Measurements from ENCODE around the gene UNC80. TPM values are rescaled to one million over a fixed set of nuclear protein-coding genes. Genes with fewer than 3 reads are reported as not detected.

UNC80 gene
- total RNA-seq, 1 donor from 2014 or later, result not detected

- intact Hi-C loops (cut with micrococcal nuclease), result loop anchor here (1.0 kb wide), 2 partner anchors 627 to 1566 kb away; no protein-coding TSS in a partner anchor
These were observed 189.3 kb downstream of the UNC80 start for GRCh38 chr2:209960676-209961630.

- intact Hi-C loops (cut with micrococcal nuclease), result no loop called here
These were observed 194.1 kb downstream of the UNC80 start for GRCh38 chr2:209965723-209966122.

- intact Hi-C loops (cut with micrococcal nuclease), result no loop called here
These were observed 198.1 kb downstream of the UNC80 start for GRCh38 chr2:209969692-209970091.

- intact Hi-C loops (cut with micrococcal nuclease), result no loop called here
These were observed 198.6 kb downstream of the UNC80 start for GRCh38 chr2:209970271-209970670.

- intact Hi-C loops (cut with micrococcal nuclease), result no loop called here
These were observed 199.1 kb downstream of the UNC80 start for GRCh38 chr2:209970711-209971110.

- intact Hi-C loops (cut with micrococcal nuclease), result no loop called here
These were observed 201.7 kb downstream of the UNC80 start for GRCh38 chr2:209973328-209973727.

GRCh38 chr2:209974576-209974975 is 202.9 kb downstream of the UNC80 start:
- intact Hi-C loops (cut with micrococcal nuclease), result no loop called here

GRCh38 chr2:209976698-209977385 is 205.2 kb downstream of the UNC80 start:
- intact Hi-C loops (cut with micrococcal nuclease), result loop anchor here (1.0 kb wide), 2 partner anchors 218 to 222 kb away; no protein-coding TSS in a partner anchor

GRCh38 chr2:209977386-209978239 is 206.0 kb downstream of the UNC80 start:
- intact Hi-C loops (cut with micrococcal nuclease), result loop anchor here (1.0 kb wide), 3 partner anchors 96 to 222 kb away; no protein-coding TSS in a partner anchor

GRCh38 chr2:209984291-209984690 is 212.7 kb downstream of the UNC80 start:
- intact Hi-C loops (cut with micrococcal nuclease), result no loop called here

GRCh38 chr2:209985874-209986273 is 214.2 kb downstream of the UNC80 start:
- intact Hi-C loops (cut with micrococcal nuclease), result no loop called here

GRCh38 chr2:209986415-209986814 is 214.8 kb downstream of the UNC80 start:
- intact Hi-C loops (cut with micrococcal nuclease), result no loop called here

- intact Hi-C loops (cut with micrococcal nuclease), result no loop called here
These were observed 216.4 kb downstream of the UNC80 start for GRCh38 chr2:209988010-209988409.

GRCh38 chr2:209990838-209991237 is 219.2 kb downstream of the UNC80 start:
- intact Hi-C loops (cut with micrococcal nuclease), result no loop called here

GRCh38 chr2:209993968-209994367 is 222.3 kb downstream of the UNC80 start:
- intact Hi-C loops (cut with micrococcal nuclease), result no loop called here

GRCh38 chr2:209998596-209998995 is 227.0 kb downstream of the UNC80 start:
- intact Hi-C loops (cut with micrococcal nuclease), result no loop called here

GRCh38 chr2:210000464-210001324 is 229.1 kb downstream of the UNC80 start:
- intact Hi-C loops (cut with micrococcal nuclease), result loop anchor here (10.0 kb wide), 1 partner anchor 1976 kb away; the partner anchor contains the start of gene PLEKHM3

GRCh38 chr2:210002158-210003157 is 230.8 kb downstream of the UNC80 start, which contains the start of gene RPE:
RPE (plus strand) TSS chr2:210002638; CDS start chr2:210002662, 24 bp downstream.
- intact Hi-C loops (cut with micrococcal nuclease), result loop anchor here (1.0 to 10.0 kb wide), 7 partner anchors 9 to 1978 kb away; partner anchors contain the start of genes IDH1, LANCL1, PIKFYVE and PLEKHM3
